CD4-positive, alpha-beta T cell treated with Interleukin-6 at 100 ng/mL for 8 hours (primary cell): Measurements from ENCODE around the gene DGKK.

Experiments
- DNase-seq: peaks from one replicate; pipeline ENCODE4 v3.0.0-alpha.2; 2020; ENCODE audit warnings: mixed read lengths, low spot score

The DGKK gene

GRCh38 chrX:50470103-50471031, at the start of gene DGKK:
Gene DGKK (minus strand): TSS chrX:50470825. CDS start chrX:50470678, 147 bp downstream.
- no peak for DNase-seq

GRCh38 chrX:50514811-50515210, 44.2 kb upstream of the DGKK start:
- no peak for DNase-seq

GRCh38 chrX:50497114-50497513, 26.5 kb upstream of the DGKK start:
- no peak for DNase-seq

GRCh38 chrX:50495616-50496015, 25.0 kb upstream of the DGKK start:
- DNase-seq, result no peak

GRCh38 chrX:50492720-50493119, 22.1 kb upstream of the DGKK start:
- DNase-seq, result no peak

- DNase-seq, result no peak
Observed at GRCh38 chrX:50484662-50485061, 14.0 kb upstream of the DGKK start.

- DNase-seq, result no peak
Observed at GRCh38 chrX:50483283-50483682, 12.7 kb upstream of the DGKK start.

GRCh38 chrX:50475208-50475607, 4.6 kb upstream of the DGKK start:
- no peak for DNase-seq

- DNase-seq, result no peak
Observed at GRCh38 chrX:50471390-50471789, 765 bp upstream of the DGKK start.

GRCh38 chrX:50469206-50469605, 1.4 kb downstream of the DGKK start:
- no peak for DNase-seq

GRCh38 chrX:50459615-50460014, 11.0 kb downstream of the DGKK start:
- no peak for DNase-seq

GRCh38 chrX:50458483-50458882, 12.1 kb downstream of the DGKK start:
- no peak for DNase-seq

- no peak for DNase-seq
Observed at GRCh38 chrX:50456712-50457484, 13.7 kb downstream of the DGKK start.

- DNase-seq, result no peak
Observed at GRCh38 chrX:50452782-50453181, 17.8 kb downstream of the DGKK start.

- no peak for DNase-seq
Observed at GRCh38 chrX:50450324-50450723, 20.3 kb downstream of the DGKK start.

GRCh38 chrX:50448565-50448964, 22.1 kb downstream of the DGKK start:
- DNase-seq, result no peak

GRCh38 chrX:50447535-50447934, 23.1 kb downstream of the DGKK start:
- no peak for DNase-seq

GRCh38 chrX:50442426-50443116, 28.1 kb downstream of the DGKK start:
- DNase-seq, result no peak

GRCh38 chrX:50436797-50437196, 33.8 kb downstream of the DGKK start:
- no peak for DNase-seq

GRCh38 chrX:50432829-50433289, 37.8 kb downstream of the DGKK start:
- no peak for DNase-seq

GRCh38 chrX:50431623-50432022, 39.0 kb downstream of the DGKK start:
- DNase-seq, result no peak

GRCh38 chrX:50430917-50431575, 39.6 kb downstream of the DGKK start:
- DNase-seq, result no peak
